Measurements from ENCODE around the gene HLF. TPM values are rescaled to one million over a fixed set of nuclear protein-coding genes. Genes with fewer than 3 reads are reported as not detected.

The HLF gene
- total RNA-seq, 4 donors from 2014 or later = 59.4 to 186 (median 126) TPM

DNA sequence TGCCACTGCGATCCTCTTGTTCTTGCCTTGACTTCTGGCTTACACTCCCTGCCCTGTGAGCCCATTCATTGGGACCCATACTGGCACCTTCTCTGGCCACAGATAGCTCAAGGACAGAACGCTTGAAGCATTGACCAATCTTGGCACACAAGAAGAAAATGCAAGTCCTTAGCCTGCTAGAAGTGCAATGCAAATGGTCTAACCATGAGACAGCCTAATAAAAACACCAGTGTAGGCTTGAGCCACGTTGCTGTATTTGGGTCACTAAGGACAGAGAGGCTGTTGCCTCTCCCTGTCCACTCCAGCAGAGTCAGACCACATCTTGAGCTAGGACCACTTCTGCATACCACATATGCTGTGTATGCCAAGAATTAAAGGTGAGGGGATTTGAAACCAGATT, 41.2 kb upstream of the HLF start:
- no peak overlapping the region for H3K4me3 ChIP-seq
- no peak overlapping the region for H3K27ac ChIP-seq
- ATAC-seq = no peak
- TF ChIP-seq POLR2A (IDR thresholded peaks at IDR 0.05) = no peak
- TF ChIP-seq POLR2AphosphoS5 (IDR thresholded peaks at IDR 0.05) = no peak
- no peak for TF ChIP-seq EP300 (IDR thresholded peaks at IDR 0.05)
- TF ChIP-seq, protein P1, sequence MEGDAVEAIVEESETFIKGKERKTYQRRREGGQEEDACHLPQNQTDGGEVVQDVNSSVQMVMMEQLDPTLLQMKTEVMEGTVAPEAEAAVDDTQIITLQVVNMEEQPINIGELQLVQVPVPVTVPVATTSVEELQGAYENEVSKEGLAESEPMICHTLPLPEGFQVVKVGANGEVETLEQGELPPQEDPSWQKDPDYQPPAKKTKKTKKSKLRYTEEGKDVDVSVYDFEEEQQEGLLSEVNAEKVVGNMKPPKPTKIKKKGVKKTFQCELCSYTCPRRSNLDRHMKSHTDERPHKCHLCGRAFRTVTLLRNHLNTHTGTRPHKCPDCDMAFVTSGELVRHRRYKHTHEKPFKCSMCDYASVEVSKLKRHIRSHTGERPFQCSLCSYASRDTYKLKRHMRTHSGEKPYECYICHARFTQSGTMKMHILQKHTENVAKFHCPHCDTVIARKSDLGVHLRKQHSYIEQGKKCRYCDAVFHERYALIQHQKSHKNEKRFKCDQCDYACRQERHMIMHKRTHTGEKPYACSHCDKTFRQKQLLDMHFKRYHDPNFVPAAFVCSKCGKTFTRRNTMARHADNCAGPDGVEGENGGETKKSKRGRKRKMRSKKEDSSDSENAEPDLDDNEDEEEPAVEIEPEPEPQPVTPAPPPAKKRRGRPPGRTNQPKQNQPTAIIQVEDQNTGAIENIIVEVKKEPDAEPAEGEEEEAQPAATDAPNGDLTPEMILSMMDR (IDR thresholded peaks at IDR 0.05) = no peak
- 80 to 83% methylated on average over 1 to 3 of the region's 3 CpGs for WGBS, 2 donors (ENCODE audit: low coverage in 1 of 2)
- H3K36me3 ChIP-seq = no peaks in the 10 kb centered on the region
- no peaks in the 10 kb centered on the region for H3K27me3 ChIP-seq
- no peaks in the 10 kb centered on the region for H3K4me1 ChIP-seq
- no peaks in the 10 kb centered on the region for H3K9me3 ChIP-seq

DNA sequence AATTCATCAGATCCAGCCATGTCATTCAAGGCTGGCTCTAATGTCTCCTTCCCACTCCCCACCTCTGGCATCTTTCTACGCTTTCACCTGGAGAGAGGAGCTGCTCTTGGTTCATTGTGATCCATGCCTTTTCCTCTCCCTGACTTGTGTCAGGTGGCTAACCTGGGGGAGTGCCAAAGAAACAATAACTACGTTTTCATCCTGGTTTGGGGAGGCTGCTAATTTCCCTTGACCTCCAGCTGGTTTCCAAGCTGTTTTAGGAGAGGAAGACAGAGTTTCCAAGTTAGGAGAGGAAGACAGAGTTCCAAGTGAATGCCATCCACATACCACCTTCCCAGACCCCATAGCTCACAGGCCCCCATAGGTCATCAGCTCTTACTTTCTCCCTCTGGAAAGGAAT, 40.0 kb upstream of the HLF start:
- no peaks in the 10 kb centered on the region for H3K27me3 ChIP-seq
- WGBS, 2 donors (ENCODE audit: low coverage in 1 of 2) = 75 to 83% methylated on average over 1 to 2 of the region's 2 CpGs
- TF ChIP-seq POLR2AphosphoS5 (IDR thresholded peaks at IDR 0.05) (no peak), POLR2A (IDR thresholded peaks at IDR 0.05) (no peak), EP300 (IDR thresholded peaks at IDR 0.05) (no peak)
- TF ChIP-seq, protein P1 (IDR thresholded peaks at IDR 0.05) = no peak
- no peak for ATAC-seq
- H3K9me3 ChIP-seq = no peaks in the 10 kb centered on the region
- no peak overlapping the region for H3K4me3 ChIP-seq
- H3K36me3 ChIP-seq = no peaks in the 10 kb centered on the region
- no peak overlapping the region for H3K27ac ChIP-seq
- H3K4me1 ChIP-seq = no peaks in the 10 kb centered on the region

DNA sequence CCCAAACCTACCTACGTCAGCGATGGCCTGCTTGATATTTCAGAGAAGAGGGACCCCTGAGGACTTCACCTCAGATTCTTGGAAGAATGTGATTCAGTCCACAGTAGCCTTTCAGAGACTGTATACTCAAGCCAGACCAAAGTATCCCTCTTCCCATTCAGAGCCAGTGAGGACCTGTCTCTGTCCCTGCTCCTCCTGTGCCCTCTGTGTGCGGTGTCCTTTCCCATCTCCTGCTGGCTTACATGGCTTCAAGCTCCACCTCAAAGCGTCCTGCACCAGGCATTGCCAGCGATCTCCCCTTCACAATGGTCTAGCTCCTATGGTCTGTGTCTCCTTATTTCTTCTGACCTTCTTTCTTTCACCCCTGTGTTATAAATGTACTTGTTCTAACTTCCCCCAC, 39.5 kb upstream of the HLF start:
- Histone ChIP-seq H3K9me3 (no peaks in the 10 kb centered on the region), H3K27me3 (no peaks in the 10 kb centered on the region), H3K4me3 (no peak overlapping the region), H3K36me3 (no peaks in the 10 kb centered on the region), H3K27ac (no peak overlapping the region), H3K4me1 (no peaks in the 10 kb centered on the region)
- TF ChIP-seq, protein P1 (IDR thresholded peaks at IDR 0.05) = no peak
- TF ChIP-seq EP300 (IDR thresholded peaks at IDR 0.05) = no peak
- ATAC-seq = no peak
- WGBS, 2 donors (ENCODE audit: low coverage in 1 of 2) = 81 to 90% methylated on average over 3 to 5 of the region's 5 CpGs

DNA sequence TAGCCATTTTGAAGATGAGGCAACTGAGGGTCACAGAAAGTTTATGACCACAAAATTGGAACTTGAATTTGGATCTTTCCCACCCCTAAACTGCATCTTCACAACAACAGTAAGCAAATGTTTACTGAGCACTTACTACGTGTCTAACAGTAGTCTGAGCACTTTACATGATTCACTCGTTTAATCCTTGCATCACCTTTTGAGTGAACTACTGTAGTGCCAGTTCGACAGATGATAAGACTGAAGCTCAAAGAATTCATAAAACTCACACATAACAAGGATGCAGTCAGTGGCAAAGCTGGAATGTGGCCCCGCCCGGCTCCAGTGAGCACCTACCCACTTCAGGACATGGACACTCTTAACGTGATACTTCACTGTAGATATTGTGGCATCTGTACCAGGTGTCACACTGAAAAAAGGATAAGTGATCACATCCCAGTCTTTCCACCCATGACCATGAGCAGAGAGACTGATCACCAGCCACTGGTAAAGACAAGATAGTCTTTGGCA, 36.0 kb upstream of the HLF start:
- H3K27me3 ChIP-seq = no peaks in the 10 kb centered on the region
- no peaks in the 10 kb centered on the region for H3K9me3 ChIP-seq
- TF ChIP-seq POLR2A (IDR thresholded peaks at IDR 0.05) (no peak), EP300 (IDR thresholded peaks at IDR 0.05) (no peak), POLR2AphosphoS5 (IDR thresholded peaks at IDR 0.05) (no peak)
- TF ChIP-seq, protein P1 (IDR thresholded peaks at IDR 0.05) = no peak
- no peaks in the 10 kb centered on the region for H3K36me3 ChIP-seq
- no peak overlapping the region for H3K27ac ChIP-seq
- no peak for ATAC-seq
- WGBS, 2 donors (ENCODE audit: low coverage in 1 of 2) = 89 to 91% methylated on average over 5 to 6 of the region's 6 CpGs
- no peaks in the 10 kb centered on the region for H3K4me1 ChIP-seq
- H3K4me3 ChIP-seq = no peak overlapping the region

DNA sequence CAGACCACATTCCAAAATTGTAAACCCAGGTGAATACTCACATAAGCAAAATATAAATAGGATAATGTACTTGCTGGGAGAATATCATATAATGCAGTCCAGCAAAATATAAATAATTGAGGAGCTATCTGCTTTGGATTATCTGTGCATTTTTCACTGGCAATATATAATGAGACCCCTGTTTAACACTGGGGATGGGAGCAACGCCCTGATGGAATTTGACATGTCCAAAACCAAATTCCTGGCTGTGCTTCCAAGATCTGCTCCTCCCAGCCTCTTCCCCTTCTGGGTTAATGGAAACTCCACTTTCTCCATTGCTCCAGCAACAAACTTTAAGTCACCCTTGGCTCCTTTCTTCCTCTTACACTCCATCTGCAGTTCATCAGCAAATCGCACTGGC, 35.5 kb upstream of the HLF start:
- WGBS, 2 donors (ENCODE audit: low coverage in 1 of 2) = 33 to 51% methylated on average over 1 to 2 of the region's 2 CpGs
- Histone ChIP-seq H3K9me3 (no peaks in the 10 kb centered on the region), H3K27me3 (no peaks in the 10 kb centered on the region), H3K27ac (no peak overlapping the region), H3K4me1 (no peaks in the 10 kb centered on the region), H3K4me3 (no peak overlapping the region), H3K36me3 (no peaks in the 10 kb centered on the region)
- no peak for ATAC-seq
- TF ChIP-seq POLR2A (IDR thresholded peaks at IDR 0.05) (no peak), EP300 (IDR thresholded peaks at IDR 0.05) (no peak), POLR2AphosphoS5 (IDR thresholded peaks at IDR 0.05) (no peak)
- TF ChIP-seq, protein P1 (IDR thresholded peaks at IDR 0.05) = no peak
